ENCODE measurements around the gene SPECC1L.

The SPECC1L gene

GRCh38 chr22:24440270-24440717 is 169.7 kb downstream of the SPECC1L start:
- H3K9me2 ChIP-seq (replicated peaks; ENCODE audit: insufficient read depth, low read length) = no peaks in the 10 kb centered on the region

GRCh38 chr22:24440718-24441405 is 170.2 kb downstream of the SPECC1L start:
- Histone ChIP-seq H3K9me2 (replicated peaks; ENCODE audit: insufficient read depth, low read length) (no peaks in the 10 kb centered on the region), H3K79me2 (ENCODE audit: insufficient read depth, low read length) (peaks cover 19% of the 10 kb centered on the region), H3K4me3 (ENCODE audit: insufficient read depth, low read length, poor library complexity, severe bottlenecking) (no peak overlapping the region), H3K27ac (ENCODE audit: low read depth, low read length) (no peak overlapping the region), H3K36me3 (ENCODE audit: low read length) (no peaks in the 10 kb centered on the region), H4K20me1 (ENCODE audit: low read depth, low read length) (no peaks in the 10 kb centered on the region), H3K9ac (ENCODE audit: low read length) (no peak overlapping the region), H3K4me2 (ENCODE audit: low read depth, low read length, poor library complexity, severe bottlenecking) (no peak overlapping the region), H2AFZ (ENCODE audit: low read depth, low read length, severe bottlenecking) (no peak overlapping the region), H3K9me3 (ENCODE audit: insufficient read depth, low read length) (no peaks in the 10 kb centered on the region), H3K27me3 (ENCODE audit: low read length) (no peaks in the 10 kb centered on the region), H3F3A (ENCODE audit: insufficient read depth) (peaks cover 11% of the 10 kb centered on the region)
- TF ChIP-seq EZH2phosphoT487 (conservative IDR thresholded peaks at IDR 0.05; ENCODE audit: low read length) (no peak), CTCF (IDR thresholded peaks at IDR 0.05; ENCODE audit: insufficient read depth, low read length, poor library complexity, severe bottlenecking) (no peak)

More at GRCh38 chr22:24440270-24440717, 169.7 kb downstream of the SPECC1L start:
- Histone ChIP-seq H3K27me3 (ENCODE audit: low read length) (no peaks in the 10 kb centered on the region), H3K36me3 (ENCODE audit: low read length) (no peaks in the 10 kb centered on the region), H3K4me2 (ENCODE audit: low read depth, low read length, poor library complexity, severe bottlenecking) (no peak overlapping the region), H3F3A (ENCODE audit: insufficient read depth) (peaks cover 13% of the 10 kb centered on the region), H3K79me2 (ENCODE audit: insufficient read depth, low read length) (peaks cover 23% of the 10 kb centered on the region), H3K9me3 (ENCODE audit: insufficient read depth, low read length) (no peaks in the 10 kb centered on the region), H3K4me3 (ENCODE audit: insufficient read depth, low read length, poor library complexity, severe bottlenecking) (no peak overlapping the region), H2AFZ (ENCODE audit: low read depth, low read length, severe bottlenecking) (no peak overlapping the region), H4K20me1 (ENCODE audit: low read depth, low read length) (no peaks in the 10 kb centered on the region), H3K27ac (ENCODE audit: low read depth, low read length) (no peak overlapping the region), H3K9ac (ENCODE audit: low read length) (no peak overlapping the region)
- TF ChIP-seq CTCF (IDR thresholded peaks at IDR 0.05; ENCODE audit: insufficient read depth, low read length, poor library complexity, severe bottlenecking) (no peak), EZH2phosphoT487 (conservative IDR thresholded peaks at IDR 0.05; ENCODE audit: low read length) (no peak)

GRCh38 chr22:24441406-24442351 is 171.0 kb downstream of the SPECC1L start:
- no peak overlapping the region for H2AFZ ChIP-seq (ENCODE audit: low read depth, low read length, severe bottlenecking)
- H3K9me3 ChIP-seq (ENCODE audit: insufficient read depth, low read length) = no peaks in the 10 kb centered on the region
- H3K4me3 ChIP-seq (ENCODE audit: insufficient read depth, low read length, poor library complexity, severe bottlenecking) = no peak overlapping the region
- H4K20me1 ChIP-seq (ENCODE audit: low read depth, low read length) = no peaks in the 10 kb centered on the region
- H3F3A ChIP-seq (ENCODE audit: insufficient read depth) = peaks cover 11% of the 10 kb centered on the region
- H3K9me2 ChIP-seq (replicated peaks; ENCODE audit: insufficient read depth, low read length) = no peaks in the 10 kb centered on the region
- no peak overlapping the region for H3K9ac ChIP-seq (ENCODE audit: low read length)
- peaks cover 11% of the 10 kb centered on the region; the same call in 1 of the 2 replicates for H3K79me2 ChIP-seq (ENCODE audit: insufficient read depth, low read length)
- no peak overlapping the region for H3K4me2 ChIP-seq (ENCODE audit: low read depth, low read length, poor library complexity, severe bottlenecking)
- no peak for TF ChIP-seq EZH2phosphoT487 (conservative IDR thresholded peaks at IDR 0.05; ENCODE audit: low read length)
- no peak for TF ChIP-seq CTCF (IDR thresholded peaks at IDR 0.05; ENCODE audit: insufficient read depth, low read length, poor library complexity, severe bottlenecking)
- no peaks in the 10 kb centered on the region for H3K27me3 ChIP-seq (ENCODE audit: low read length)
- no peak overlapping the region for H3K27ac ChIP-seq (ENCODE audit: low read depth, low read length)
- no peaks in the 10 kb centered on the region for H3K36me3 ChIP-seq (ENCODE audit: low read length)

All from SU-DHL-6 (cell line).